Epidermal melanocyte (primary cell): ENCODE data around the gene CTNNA1.
"Not testable (repeated sequence)": the region's sequence is repeated elsewhere in the genome, so short reads cannot be mapped to it uniquely, and the experiment has no call there.

Experiments
- DNase-seq: peaks from one replicate; pipeline ENCODE4 v3.0.0; 2011; ENCODE audit warnings: low spot score; ENCODE audit not compliant: insufficient read length

The CTNNA1 gene

GRCh38 chr5:138807182-138807581 is 54.0 kb downstream of the CTNNA1 start:
- no peak for DNase-seq

DNA sequence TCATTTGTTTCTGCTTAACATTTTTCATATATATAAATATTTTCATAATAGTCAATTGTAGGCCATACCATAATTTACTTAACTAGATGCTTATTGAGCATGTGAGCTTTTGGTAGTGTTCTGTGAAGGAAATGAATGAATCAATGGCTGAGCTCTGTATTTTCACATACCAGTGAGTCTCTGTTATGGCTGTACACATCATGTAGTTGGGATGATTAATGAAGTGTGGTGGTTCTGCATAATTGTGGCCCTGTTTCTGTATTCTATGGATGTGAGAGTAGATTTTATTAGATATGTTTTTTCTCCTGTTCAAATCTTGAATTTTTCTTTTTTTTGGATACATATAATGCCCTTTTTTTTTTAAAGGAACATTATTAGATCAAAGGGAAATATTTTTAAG is 56.2 kb downstream of the CTNNA1 start:
- DNase-seq, result no peak

GRCh38 chr5:138810861-138811260 is 57.6 kb downstream of the CTNNA1 start:
- DNase-seq, result not testable (repeated sequence)

DNA sequence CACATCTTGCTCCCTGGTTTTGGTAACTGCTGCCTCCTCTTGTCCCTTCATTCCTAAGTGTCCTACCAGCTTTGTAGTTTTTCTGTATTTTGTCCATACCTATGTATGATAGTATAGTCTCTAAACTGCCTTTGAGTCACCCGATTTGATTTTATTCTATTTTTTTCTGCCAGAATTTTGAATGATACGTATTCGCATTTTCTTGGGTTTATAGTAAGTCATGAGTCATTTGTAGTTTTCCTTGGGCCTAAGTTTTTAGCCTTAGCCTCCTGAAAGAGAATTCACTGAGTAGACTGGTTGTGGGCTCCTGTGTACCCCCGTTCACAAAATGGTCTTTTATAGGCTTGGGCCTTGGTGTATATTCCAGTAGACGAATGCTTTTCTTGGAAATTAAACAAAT is 62.3 kb downstream of the CTNNA1 start:
- DNase-seq, result no peak

- DNase-seq, result no peak
These were observed 64.0 kb downstream of the CTNNA1 start for GRCh38 chr5:138817241-138817640.

DNA sequence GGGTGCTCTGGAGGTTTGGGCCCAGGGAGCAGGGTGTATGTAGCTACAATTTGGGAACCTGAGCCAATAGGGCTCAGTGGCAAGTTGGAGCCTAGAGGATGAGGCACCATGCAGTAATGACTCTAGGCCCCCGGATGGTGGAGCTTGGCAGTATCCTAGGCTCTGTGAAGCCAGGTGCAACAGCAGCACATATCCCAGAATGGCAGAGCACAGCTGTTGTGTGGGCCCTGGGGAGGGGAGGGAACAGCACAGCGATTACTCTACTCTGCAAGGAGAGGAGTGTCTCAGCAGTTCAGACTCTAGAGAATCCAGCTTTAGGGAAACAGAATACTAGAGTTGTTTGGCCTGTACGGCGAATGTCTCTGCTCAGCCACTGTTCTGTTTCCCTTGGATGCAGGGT is 65.9 kb downstream of the CTNNA1 start:
- DNase-seq, result no peak

DNA sequence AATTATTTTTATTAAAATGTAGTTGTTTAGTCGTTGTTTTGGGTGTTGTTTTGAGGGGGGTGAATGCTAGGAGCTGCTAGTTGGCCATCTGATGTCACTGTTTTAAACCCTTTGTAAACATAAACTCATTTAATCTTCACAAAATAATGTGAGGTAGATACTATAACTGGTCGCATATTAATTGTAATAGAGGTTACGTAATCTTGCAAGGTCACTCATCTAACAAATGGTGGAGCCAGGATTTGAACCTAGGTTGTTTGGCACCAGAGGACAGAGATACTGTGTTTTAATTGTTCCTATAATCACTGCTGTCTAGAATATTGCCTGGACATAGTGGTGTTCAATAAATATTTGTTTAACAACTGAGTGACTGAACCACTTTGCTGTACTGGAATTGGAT is 67.5 kb downstream of the CTNNA1 start:
- DNase-seq, result no peak

- DNase-seq, result no peak
These were observed 71.3 kb downstream of the CTNNA1 start for GRCh38 chr5:138824516-138824915.

DNA sequence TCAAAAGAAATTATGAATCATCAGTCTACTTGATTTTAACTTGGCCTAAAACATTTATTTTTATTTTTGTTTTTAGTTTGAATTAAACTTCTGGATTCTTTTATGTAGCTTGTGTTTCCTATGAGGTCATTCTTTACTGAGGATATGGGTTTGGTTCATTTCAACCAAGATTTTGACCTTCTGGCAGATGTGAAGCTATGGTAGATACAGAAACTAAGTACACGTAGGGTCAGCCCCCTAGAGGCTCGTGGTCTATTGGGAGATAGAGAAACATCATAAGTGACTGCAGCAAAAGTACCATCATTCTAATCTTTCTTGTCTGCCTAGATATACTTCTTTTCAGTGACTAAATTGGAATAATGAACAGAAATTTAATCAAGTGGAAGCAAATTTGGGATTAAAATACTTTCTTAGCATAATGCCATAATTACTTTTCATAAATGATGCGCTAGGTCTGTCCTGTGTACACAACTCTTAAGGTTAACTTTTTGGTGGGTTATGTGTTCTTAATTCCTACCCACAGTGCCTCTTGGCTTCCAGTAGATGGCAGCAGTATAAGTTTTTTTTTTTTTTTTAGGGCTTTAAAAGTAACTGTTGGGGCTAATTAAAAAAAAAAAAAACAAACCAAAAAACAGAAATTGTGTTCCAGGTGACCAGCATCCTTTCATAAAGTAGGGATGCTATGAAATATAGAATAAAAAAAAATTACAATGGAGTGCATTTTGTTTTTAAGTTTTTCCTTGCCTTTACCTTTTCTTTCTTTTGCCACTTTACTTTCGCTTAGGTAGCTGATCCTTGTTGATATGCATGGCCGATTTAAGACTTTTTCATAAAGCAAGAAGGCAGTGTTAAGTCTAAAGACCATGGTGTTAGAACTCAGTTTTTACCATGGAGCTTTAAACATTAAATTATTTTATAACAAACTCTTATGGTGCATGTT is 72.0 kb downstream of the CTNNA1 start:
- no peak for DNase-seq

GRCh38 chr5:138828556-138828955 is 75.3 kb downstream of the CTNNA1 start:
- no peak for DNase-seq

DNA sequence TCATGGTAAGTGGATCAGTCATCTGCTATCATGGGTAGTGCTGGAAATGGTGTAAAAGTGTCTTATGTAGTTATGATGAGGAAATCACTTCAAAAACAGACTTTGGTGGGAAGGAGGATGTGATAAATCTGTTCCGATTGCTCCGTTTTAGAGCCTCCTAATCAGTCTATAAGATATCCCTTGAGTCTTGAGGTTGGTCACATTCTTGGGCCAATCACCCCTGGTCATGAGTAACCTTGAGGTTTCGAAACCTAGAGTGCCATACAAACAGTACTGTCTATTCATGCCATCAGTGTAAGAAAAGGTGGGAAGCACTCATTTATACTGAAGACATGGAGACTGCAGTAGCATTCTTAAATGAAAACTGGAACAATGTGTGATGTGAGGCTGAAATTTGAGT is 76.1 kb downstream of the CTNNA1 start:
- DNase-seq, result no peak

GRCh38 chr5:138831703-138832102 is 78.5 kb downstream of the CTNNA1 start:
- DNase-seq, result no peak

DNA sequence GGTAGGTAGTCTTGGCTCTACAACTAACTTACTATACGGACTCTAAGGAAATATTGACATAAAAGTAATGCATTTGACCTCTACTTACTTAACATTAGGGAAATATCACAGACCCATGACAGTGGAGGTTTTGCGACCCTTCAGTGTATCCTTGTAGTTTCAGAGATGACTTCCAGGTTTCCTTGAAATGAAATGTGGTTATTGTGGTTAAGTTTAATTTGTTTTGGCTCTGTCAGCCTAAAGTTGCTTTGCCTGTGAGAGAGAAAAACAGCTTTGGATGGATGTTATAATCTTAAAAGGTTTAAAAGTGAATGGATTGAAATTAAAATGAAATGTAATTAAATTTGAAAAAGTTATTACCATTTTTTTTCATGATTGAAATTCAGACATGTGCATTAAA is 79.0 kb downstream of the CTNNA1 start:
- no peak for DNase-seq

- no peak for DNase-seq
These were observed 79.9 kb downstream of the CTNNA1 start for GRCh38 chr5:138833080-138833479.

DNA sequence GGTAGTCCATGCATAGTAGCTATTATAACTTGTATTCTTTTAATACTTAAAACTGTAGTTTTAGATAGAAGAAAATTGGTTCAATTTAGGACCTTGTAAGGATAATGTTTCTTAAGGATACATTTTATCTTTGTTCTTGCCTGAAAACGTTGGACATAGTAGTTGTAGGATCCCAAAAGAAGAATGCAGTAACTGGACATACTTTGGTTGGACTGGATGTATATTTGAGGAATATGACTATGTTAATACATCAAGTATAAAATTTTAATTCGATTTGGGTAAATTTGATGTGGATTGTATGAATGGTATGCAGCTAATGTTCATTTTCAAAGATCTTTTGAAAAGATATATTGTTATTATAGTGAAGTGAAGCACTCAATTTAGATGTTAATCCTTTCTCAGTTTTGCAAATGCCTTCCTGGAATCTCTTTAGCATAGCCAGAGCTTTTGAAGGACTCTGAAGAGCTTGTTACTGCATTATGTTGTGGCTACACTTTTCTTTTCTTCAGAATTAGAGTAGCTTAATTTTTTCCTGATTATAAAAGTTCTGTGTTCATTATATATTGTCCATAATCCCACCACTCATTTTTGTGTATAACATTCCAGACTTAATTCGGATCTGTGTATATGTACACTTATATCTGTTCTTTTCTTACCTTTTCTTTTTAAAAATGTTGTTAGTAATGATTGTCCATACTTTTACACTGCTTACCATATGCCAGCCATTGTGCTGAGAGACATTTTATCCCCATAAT is 80.7 kb downstream of the CTNNA1 start:
- DNase-seq, result no peak

DNA sequence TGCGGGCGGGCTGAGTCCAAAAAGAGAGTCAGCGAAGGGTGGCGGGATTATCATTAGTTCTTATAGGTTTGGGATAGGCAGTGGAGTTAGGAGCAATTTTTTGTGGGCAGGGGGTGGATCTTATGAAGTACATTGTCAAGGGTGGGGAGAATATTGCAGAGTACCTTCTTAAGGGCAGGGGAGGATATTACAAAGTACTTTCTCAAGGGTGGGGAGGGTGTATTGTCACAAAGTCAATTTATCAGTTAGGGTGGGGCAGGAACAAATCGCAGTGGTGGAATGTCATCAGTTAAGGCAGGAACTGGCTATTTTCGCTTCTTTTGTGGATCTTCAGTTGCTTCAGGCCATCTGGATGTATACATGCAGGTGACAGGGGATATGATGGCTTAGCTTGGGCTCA is 81.6 kb downstream of the CTNNA1 start:
- not testable (repeated sequence) for DNase-seq

DNA sequence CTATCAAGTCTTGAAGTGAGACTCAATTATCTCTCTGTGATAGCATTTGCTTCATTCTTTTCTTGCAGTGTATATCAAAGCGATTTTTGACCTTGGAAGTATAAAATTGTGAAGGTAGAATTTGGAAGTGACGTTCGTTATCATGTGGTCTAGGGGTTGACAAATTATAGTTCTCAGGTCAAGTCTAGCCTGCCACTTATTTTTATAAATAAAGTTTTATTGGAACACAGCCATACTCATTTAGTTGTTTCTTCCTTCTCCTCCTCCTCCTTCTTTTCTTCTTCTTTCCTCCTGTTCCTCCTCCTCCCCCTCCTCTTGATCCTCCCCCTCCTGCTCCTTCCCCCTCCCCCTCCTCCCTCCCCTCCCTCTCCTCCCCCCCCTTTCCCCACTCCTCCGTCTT is 83.9 kb downstream of the CTNNA1 start:
- DNase-seq, result no peak

- no peak for DNase-seq
These were observed 86.9 kb downstream of the CTNNA1 start for GRCh38 chr5:138840103-138840502.

GRCh38 chr5:138841531-138841930 is 88.3 kb downstream of the CTNNA1 start:
- DNase-seq, result no peak

- DNase-seq, result no peak
These were observed 90.3 kb downstream of the CTNNA1 start for GRCh38 chr5:138843316-138844124.

- DNase-seq, result no peak
These were observed 90.9 kb downstream of the CTNNA1 start for GRCh38 chr5:138844125-138844461.
